Ramos (cell line): Measurements from ENCODE around the gene MORN1.
"Not testable (repeated sequence)": the region's sequence is repeated elsewhere in the genome, so short reads cannot be mapped to it uniquely, and the experiment has no call there.

ENCODE experiments used
- in situ Hi-C: fragments of 300-500 bp; cut with MboI; formaldehyde crosslinking; loops from one replicate; pipeline ENCODE4 v1.14.3; 2022; ENCODE audit warnings: low sequenced_read_pairs; ENCODE audit not compliant: unreplicated experiment

MORN1 gene

GRCh38 chr1:2330519-2331199 lies 60.7 kb downstream of the MORN1 start:
- in situ Hi-C loops, result no loop called here

DNA sequence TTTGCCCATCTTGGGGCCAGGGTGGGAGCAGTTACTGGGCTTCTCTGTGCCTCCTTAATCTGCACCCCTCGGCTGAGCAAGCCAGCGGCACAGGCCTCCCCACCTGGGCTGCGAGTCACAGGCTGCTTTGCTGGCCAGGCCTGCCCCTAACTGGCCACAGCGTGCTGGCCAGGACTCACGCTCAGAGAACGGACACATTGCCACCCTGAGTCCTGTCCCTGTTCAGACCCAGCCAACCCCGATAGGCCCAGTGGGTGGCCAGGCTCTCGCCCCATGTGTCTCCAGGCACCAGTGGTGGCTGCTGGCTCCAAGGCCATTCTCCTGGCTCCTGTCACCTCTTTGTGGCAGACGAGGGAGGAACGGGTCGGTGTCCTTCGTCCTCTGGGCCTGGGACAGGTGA lies 61.3 kb downstream of the MORN1 start:
- in situ Hi-C loops, result no loop called here

- in situ Hi-C loops, result no loop called here
Measured at GRCh38 chr1:2328676-2329455, 62.5 kb downstream of the MORN1 start.

GRCh38 chr1:2327841-2328240 lies 63.5 kb downstream of the MORN1 start:
- in situ Hi-C loops, result no loop called here

GRCh38 chr1:2327162-2327561 lies 64.2 kb downstream of the MORN1 start:
- in situ Hi-C loops, result not testable (repeated sequence)

DNA sequence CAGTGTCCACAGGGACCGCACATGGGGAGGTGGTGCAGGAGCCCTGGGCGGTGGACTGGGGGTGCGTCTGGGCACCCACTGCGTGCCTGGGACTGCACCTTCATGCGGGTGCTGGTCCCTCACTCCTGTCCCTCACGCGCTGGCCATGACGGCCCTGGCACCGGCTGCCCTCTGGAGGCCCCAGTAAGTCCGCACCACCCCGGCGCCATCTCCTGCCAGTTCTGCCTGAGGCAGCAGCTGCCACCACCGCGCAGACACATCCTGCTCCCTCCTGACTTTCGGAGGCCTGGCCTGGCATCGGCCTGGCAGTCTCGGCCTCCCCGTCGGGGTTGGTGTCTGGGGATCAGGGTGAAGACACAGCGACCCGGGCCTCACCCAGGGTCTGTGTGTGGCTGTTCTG lies 64.8 kb downstream of the MORN1 start:
- in situ Hi-C loops, result no loop called here

GRCh38 chr1:2324553-2325366 lies 66.6 kb downstream of the MORN1 start:
- in situ Hi-C loops, result no loop called here

DNA sequence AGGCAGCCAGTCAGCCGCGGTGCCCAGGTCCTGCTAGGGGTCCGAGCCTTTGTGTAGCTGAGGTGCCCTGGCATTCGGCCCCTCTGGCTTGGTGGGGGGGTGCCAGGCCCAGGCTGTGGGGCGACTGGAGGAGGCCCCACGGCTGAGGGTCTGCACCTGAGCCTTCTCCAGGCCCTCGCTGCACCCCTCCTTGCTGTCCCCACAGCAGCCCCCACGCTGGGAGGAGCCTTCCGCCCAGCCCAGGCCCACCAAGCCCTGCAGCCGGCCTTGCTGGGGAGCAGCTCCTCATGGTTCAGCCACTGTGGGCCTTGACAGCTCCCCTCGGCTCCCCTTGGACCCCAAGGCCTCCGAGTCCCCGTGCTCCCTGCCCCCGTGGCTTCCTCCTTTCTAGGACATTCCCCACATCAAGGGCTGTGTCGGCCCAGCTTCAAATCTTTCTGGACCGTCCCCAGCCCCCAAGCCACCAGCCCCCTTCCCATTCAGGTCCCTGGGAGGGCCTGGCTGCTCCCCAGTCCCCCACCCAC lies 67.8 kb downstream of the MORN1 start:
- in situ Hi-C loops, result no loop called here

- in situ Hi-C loops, result no loop called here
Measured at GRCh38 chr1:2322581-2323211, 68.7 kb downstream of the MORN1 start.

- in situ Hi-C loops, result no loop called here
Measured at GRCh38 chr1:2322065-2322571, 69.2 kb downstream of the MORN1 start.

GRCh38 chr1:2320760-2321667 lies 70.3 kb downstream of the MORN1 start:
- in situ Hi-C loops, result no loop called here

- in situ Hi-C loops, result no loop called here
Measured at GRCh38 chr1:2320006-2320405, 71.3 kb downstream of the MORN1 start.

- in situ Hi-C loops, result no loop called here
Measured at GRCh38 chr1:2319291-2319690, 72.1 kb downstream of the MORN1 start.

DNA sequence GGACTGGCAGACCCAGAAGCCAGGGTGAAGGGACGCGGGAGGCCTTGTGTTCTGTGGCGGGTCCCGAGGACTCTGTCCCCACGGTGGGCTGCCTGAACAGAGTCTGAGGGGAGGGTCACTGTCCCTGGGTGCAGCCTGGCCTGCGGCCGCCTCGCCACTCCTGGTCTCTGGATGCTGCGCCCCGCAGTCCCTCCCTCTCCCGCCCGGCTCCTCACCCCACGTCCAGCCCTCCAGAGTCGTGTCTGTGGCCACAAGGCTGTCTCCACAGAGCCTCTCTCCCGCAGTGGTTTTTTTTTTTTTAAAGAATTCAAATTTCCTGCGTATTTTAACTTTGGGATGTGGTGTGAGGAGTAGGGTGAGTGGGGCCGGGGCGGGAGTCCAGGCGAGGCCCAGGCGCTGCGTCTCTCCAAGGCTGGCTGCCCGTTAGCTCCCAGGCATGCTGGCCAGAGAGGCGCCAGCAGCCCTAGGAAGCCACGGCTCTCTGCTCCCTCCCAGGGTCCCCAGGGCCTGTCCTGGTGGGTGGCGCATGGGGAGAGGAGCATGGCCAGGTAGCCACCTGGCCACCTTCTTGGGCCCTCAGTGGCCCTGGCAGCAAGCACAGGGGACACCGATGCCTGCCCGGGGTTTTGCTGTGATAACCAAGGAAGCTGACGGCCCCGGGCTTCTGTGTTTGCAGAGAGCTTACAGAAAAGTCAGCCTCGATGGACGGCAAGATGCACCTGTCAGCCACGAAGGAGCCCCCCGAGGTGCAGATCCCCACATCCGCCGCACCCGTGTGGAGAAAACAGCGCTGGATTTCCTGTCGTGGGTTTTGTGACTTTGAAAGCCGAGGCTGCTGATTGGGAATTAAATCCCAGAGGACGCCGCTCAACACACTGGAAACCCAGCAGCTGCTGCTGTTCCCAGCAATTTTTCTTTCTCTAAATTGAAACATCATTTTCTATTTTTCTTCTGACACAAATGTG lies 72.8 kb downstream of the MORN1 start:
- in situ Hi-C loops, result no loop called here

DNA sequence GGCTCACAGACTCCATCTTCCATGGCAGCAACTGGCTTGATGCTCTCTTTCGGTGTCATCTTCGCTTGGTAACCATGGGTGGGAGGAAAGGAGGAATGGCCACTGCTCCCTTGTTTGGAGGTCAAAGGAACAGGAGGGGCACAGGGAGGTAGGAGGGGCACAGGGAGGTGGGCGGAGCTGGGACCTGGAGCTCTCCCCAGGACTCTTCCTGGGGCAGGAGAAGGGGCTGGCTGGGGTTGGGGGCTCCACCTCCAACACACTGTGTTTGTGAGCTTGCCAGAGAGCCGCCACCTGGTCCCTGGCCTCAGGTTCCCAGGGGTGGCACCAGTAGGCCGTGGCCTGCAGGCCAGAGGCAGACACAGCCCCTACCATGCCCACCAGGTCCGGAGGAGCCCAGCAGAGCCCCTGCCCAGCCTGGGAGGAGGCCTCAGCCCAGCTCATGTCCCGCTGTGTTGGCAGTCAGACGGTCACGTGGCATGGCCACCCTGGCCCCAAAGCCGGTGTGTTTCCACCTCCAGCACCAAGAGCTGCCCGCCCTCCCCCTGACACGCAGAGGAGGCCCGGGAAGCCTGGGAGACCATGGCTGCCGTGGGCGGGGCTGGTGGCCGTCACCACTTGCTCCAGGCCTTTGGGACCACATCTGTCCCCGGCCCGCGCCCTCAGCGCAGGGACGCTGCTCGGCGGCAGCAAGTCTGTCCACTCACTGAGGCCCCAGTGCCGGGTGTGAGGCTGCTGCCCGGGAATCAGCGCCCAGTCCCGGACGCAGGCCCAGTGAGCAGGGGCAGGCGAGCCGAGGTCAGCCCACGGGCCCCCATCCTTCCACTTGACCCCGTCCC lies 73.9 kb downstream of the MORN1 start:
- in situ Hi-C loops, result no loop called here

DNA sequence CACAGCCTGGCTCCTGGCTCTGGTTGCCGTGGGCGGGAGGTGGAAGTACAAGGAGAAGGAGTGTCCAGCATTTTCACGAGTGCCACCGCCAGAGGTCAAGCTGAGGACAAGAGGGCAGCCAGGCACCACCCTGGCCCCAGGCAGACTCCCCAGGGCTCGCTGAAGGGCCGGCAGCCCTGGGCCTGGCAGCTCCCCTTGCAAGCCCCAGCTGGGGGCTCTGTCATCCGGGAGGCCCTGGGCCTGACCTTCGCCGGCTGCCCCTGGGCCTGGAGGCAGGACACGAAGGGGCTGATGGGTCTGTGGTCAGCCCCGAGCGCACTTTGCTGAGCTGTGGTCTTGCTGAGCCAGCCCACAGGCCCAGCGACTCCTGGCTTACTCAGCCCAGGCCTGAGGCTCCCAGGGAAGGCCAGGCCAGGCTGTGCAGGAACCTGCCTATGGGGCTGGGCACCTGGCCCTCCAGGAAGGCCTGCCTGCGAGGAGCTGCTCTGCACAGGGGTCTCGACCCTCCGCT lies 74.8 kb downstream of the MORN1 start:
- in situ Hi-C loops, result no loop called here
